Keratinocyte (primary cell): ENCODE measurements around the gene BCAS3. TPM values are rescaled to one million over a fixed set of nuclear protein-coding genes. Genes with fewer than 3 reads are reported as not detected.

Experiments
- DNase-seq: peaks from one replicate; pipeline ENCODE4 v3.0.0-alpha.2; 2011; ENCODE audit warnings: low read depth, missing footprints, low spot score
- FAIRE-seq: peaks from 2 replicates; lab custom pipeline; 2011; peaks lifted over from hg19 to GRCh38; lab: Jason Lieb, UNC
- H2AFZ ChIP-seq: 2 replicates; pipeline ENCODE4 v1.6.0; 2012; ENCODE audit warnings: low read length, control low read depth, inconsistent platforms; ENCODE audit not compliant: control insufficient read depth
- H3K27ac ChIP-seq: 2 replicates; pipeline ENCODE4 v1.5.1; 2011; ENCODE audit warnings: low read length; ENCODE audit not compliant: control insufficient read depth, insufficient read depth
- H3K27me3 ChIP-seq: 3 replicates; pipeline ENCODE4 v1.6.0; 2011; ENCODE audit warnings: low read length; ENCODE audit not compliant: control insufficient read depth, insufficient read depth; ENCODE audit errors: extremely low read depth
- H3K36me3 ChIP-seq, 2 experiments: 2 replicates in 1 of 2; 3 replicates in 1 of 2; pipeline ENCODE4 v1.5.1; 2011; ENCODE audit warnings: low read length in 2 of 2, mild to moderate bottlenecking in 1 of 2; ENCODE audit not compliant: control insufficient read depth in 2 of 2, insufficient read depth in 2 of 2; ENCODE audit errors: extremely low read depth in 1 of 2
- H3K4me1 ChIP-seq: 3 replicates; pipeline ENCODE4 v1.5.1; 2011; ENCODE audit warnings: low read length; ENCODE audit not compliant: control insufficient read depth, insufficient read depth; ENCODE audit errors: extremely low read depth
- H3K4me2 ChIP-seq: 3 replicates; pipeline ENCODE4 v1.6.0; 2011; ENCODE audit warnings: low read depth, low read length; ENCODE audit not compliant: control insufficient read depth, insufficient read depth; ENCODE audit errors: extremely low read depth
- H3K4me3 ChIP-seq, 3 experiments: fragments of 200-600 bp in 1 of 3; sonication (generic) in 1 of 3; 2 replicates in 2 of 3; 3 replicates in 1 of 3; pipeline ENCODE4 v1.5.1; 2011 to 2016; ENCODE audit warnings: low read length in 3 of 3, mild to moderate bottlenecking in 3 of 3, control low read depth in 2 of 3, inconsistent platforms in 1 of 3, low read depth in 1 of 3, mixed read lengths in 1 of 3, mixed run types in 1 of 3, moderate library complexity in 1 of 3; ENCODE audit not compliant: control insufficient read depth in 2 of 3, insufficient read depth in 2 of 3; ENCODE audit errors: extremely low read depth in 1 of 3
- H3K79me2 ChIP-seq: 2 replicates; pipeline ENCODE4 v1.6.0; 2012; ENCODE audit warnings: low read length; ENCODE audit not compliant: control insufficient read depth, insufficient read depth
- H3K9ac ChIP-seq: 3 replicates; pipeline ENCODE4 v1.6.0; 2011; ENCODE audit warnings: low read length; ENCODE audit not compliant: control insufficient read depth, insufficient read depth; ENCODE audit errors: extremely low read depth
- H3K9me1 ChIP-seq: 3 replicates; pipeline ENCODE4 v1.6.0; 2011; ENCODE audit warnings: low read length; ENCODE audit not compliant: control insufficient read depth, insufficient read depth; ENCODE audit errors: extremely low read depth
- H3K9me3 ChIP-seq: 2 replicates; pipeline ENCODE4 v1.5.1; 2012; ENCODE audit warnings: low read depth, low read length; ENCODE audit not compliant: control insufficient read depth
- H4K20me1 ChIP-seq: 3 replicates; pipeline ENCODE4 v1.6.0; 2011; ENCODE audit warnings: low read length; ENCODE audit not compliant: control insufficient read depth, insufficient read depth; ENCODE audit errors: extremely low read depth
- CTCF ChIP-seq, 3 experiments: IDR thresholded peaks in 1 of 3; conservative IDR thresholded peaks in 1 of 3; optimal IDR thresholded peaks in 1 of 3; 2 replicates in 2 of 3; 3 replicates in 1 of 3; pipeline versions ENCODE3 to v1.5.1; 2011; ENCODE audit warnings: low read length in 3 of 3, mild to moderate bottlenecking in 3 of 3, moderate library complexity in 2 of 3, control low read depth in 1 of 3, inconsistent platforms in 1 of 3; ENCODE audit not compliant: insufficient read depth in 2 of 3; ENCODE audit errors: extremely low read depth in 1 of 3
- EZH2 ChIP-seq: IDR thresholded peaks from one replicate; pipeline ENCODE4 v1.6.1; 2012; ENCODE audit warnings: inconsistent platforms, mild to moderate bottlenecking, low read length, moderate library complexity
- dilution Hi-C: fragments of 300-500 bp; cut with MboI; formaldehyde crosslinking; loops from one replicate; pipeline ENCODE4 v1.7.0; 2020; ENCODE audit warnings: low sequenced_read_pairs; ENCODE audit not compliant: extremely low pct_ligation_motif_present
- polyA plus RNA-seq, 5 experiments: library from polyadenylated mRNA; depleted of rRNA in 3 of 5; stranded (reverse) in 3 of 5; stranded (forward) in 1 of 5; unstranded in 1 of 5; fragments of >200 nt; gene quantifications; 1 replicate in 1 of 5; 2 replicates in 3 of 5; 3 replicates in 1 of 5; pipeline versions ENCODE4 v1.2.1 to v1.2.3, GENCODE V29; 2011 to 2012; ENCODE audit warnings: missing spikeins in 2 of 5, low read depth in 1 of 5, low replicate concordance in 1 of 5

BCAS3 gene
- polyA plus RNA-seq, 1 donor (not counting 4 experiments of a cell fraction or from before 2014, with no cell fraction given) = 11.8 TPM

DNA sequence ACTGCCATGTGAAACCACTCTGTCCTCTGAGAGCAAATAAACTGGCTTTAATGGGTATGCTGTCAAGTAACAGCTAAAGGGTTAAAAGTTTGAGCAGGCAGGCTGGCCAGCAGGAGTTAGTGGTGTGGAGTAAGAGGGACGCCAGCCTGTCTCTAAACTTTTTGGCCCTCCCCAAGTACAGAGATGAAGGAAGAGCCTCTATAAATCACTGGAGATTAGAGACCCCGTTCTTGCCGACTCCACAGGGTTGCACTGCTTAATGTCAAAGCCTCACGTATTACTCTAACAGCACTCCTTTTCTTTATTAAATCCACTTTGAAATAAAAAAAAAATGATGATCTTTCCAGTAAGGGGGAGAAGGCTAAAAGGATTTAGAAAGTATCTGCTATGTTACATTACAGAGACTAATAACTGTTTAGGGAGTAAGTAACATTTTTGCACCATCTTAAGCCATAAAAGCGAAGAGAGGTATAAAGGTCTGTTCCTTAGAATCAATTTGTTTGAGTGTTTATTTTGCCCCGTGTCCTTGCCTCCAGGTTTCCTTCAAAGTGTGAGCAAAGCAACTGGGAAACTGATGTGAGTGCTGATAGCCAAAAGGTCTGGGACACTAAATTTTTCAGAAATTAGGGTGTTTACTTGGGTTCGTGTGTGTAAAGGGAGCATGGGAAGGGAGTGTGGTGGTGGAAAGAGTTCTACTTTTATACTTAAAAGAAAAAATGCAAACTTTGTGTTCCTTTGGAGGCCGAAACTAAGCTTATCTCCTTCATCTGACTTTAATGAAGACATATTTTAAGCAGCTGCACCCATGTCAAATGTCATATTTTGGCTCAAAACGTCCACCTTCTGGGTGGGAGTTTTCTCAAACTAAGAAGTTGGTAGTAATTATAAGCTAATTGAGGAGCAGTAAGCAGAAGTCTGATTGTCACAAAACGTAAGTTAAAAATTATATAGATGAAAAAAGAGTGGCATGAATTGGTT, 612.0 kb downstream of the BCAS3 start:
- no peaks in the 10 kb centered on the region for H3K9me3 ChIP-seq
- dilution Hi-C loops = no loop called here
- H3K27me3 ChIP-seq = no peaks in the 10 kb centered on the region
- FAIRE-seq = no peak
- H3K4me1 ChIP-seq = no peaks in the 10 kb centered on the region
- H3K9ac ChIP-seq = no peak overlapping the region
- no peak for TF ChIP-seq EZH2
- no peak for TF ChIP-seq CTCF (optimal IDR thresholded peaks at IDR 0.05 in 1 of 3, IDR thresholded peaks at IDR 0.05 in 1 of 3, conservative IDR thresholded peaks at IDR 0.05 in 1 of 3; ENCODE audit: extremely low read depth in 1 of 3, insufficient read depth in 2 of 3, low read length in 3 of 3)
- H3K36me3 ChIP-seq = no peaks in the 10 kb centered on the region
- no peaks in the 10 kb centered on the region for H3K9me1 ChIP-seq
- no peak for DNase-seq
- H4K20me1 ChIP-seq = no peaks in the 10 kb centered on the region
- no peak overlapping the region for H3K4me2 ChIP-seq
- H2AFZ ChIP-seq = no peak overlapping the region
- H3K27ac ChIP-seq = no peak overlapping the region
- H3K79me2 ChIP-seq = no peaks in the 10 kb centered on the region
- no peak overlapping the region for H3K4me3 ChIP-seq

DNA sequence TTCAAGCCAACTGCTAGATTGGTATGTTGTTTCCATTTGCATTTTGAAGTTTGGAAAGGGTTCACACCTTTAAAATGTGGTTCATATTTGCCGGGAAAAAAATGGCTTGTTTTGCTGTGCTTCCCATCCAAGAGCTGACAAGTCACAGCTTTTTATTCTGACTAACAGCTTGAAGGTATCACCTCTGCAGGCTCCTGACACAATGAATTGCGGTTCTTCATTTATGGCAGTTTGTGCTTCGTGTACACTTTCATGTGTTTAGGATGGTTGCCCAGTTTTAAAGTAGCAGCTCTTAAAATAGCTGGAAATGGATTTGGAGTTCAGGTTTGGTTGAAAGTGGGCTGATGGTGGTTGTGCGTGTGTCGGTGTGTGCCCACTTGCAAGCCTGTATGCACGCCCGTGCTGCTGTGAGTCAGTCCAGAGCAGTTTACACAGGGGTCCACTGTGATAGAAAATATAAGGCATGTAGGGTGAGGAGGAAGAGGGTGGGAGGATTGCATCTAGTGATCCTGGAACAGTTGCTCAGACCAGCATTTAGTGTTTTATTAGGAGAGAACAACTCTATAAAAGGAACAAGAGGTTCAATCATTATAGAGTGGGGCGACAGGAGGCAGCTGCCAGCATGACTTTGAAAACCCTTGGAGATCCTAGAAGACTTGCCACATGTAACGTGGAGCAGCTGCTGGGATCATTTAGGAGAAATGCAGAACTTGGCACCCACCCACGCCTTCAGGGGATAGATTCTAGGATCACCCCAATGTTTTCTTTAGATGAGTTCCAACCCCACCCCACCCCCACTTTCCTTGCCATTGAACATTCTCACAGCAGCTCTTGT, 614.0 kb downstream of the BCAS3 start:
- Histone ChIP-seq H4K20me1 (no peaks in the 10 kb centered on the region), H3K36me3 (no peaks in the 10 kb centered on the region), H3K79me2 (no peaks in the 10 kb centered on the region), H3K9me3 (no peaks in the 10 kb centered on the region), H3K4me3 (no peak overlapping the region), H3K9ac (no peak overlapping the region), H3K4me2 (no peak overlapping the region), H3K4me1 (no peaks in the 10 kb centered on the region), H3K9me1 (no peaks in the 10 kb centered on the region), H2AFZ (no peak overlapping the region), H3K27me3 (no peaks in the 10 kb centered on the region), H3K27ac (no peak overlapping the region)
- DNase-seq (no peak), FAIRE-seq (no peak)
- dilution Hi-C loops = no loop called here
- TF ChIP-seq CTCF (optimal IDR thresholded peaks at IDR 0.05 in 1 of 3, IDR thresholded peaks at IDR 0.05 in 1 of 3, conservative IDR thresholded peaks at IDR 0.05 in 1 of 3; ENCODE audit: extremely low read depth in 1 of 3, insufficient read depth in 2 of 3, low read length in 3 of 3) = no peak
- no peak for TF ChIP-seq EZH2
